Measurements from ENCODE around the gene IGSF10. TPM values are rescaled to one million over a fixed set of nuclear protein-coding genes. Genes with fewer than 3 reads are reported as not detected.
A peak's percentile ranks its signal among the peaks of the same experiment; 100 is the strongest.
"Not testable (repeated sequence)": the region's sequence is repeated elsewhere in the genome, so short reads cannot be mapped to it uniquely, and the experiment has no call there.

The IGSF10 gene
- total and polyA plus RNA-seq, 2 donors from 2014 or later: 0.63 to 0.82 TPM

- DNase-seq (no peak), FAIRE-seq (no peak)
- no peaks in the 10 kb centered on the region for H3K27me3 ChIP-seq (ENCODE audit: control insufficient read depth, insufficient read depth, low read length)
- H3K4me1 ChIP-seq (ENCODE audit: control insufficient read depth in 2 of 3, insufficient read depth in 2 of 3, low read depth in 1 of 3, low read length in 3 of 3): no peaks in the 10 kb centered on the region
- H3K9ac ChIP-seq (ENCODE audit: low read length in 3 of 3): no peak overlapping the region
- no peak overlapping the region for H3K4me3 ChIP-seq (ENCODE audit: low read length in 3 of 3)
- intact Hi-C loops (cut with DNase I): no loop called here
- H3K9me3 ChIP-seq (ENCODE audit: control insufficient read depth in 2 of 3, insufficient read depth in 1 of 3, low read length in 3 of 3): no peaks in the 10 kb centered on the region
- H3K36me3 ChIP-seq (ENCODE audit: control insufficient read depth in 2 of 3, insufficient read depth in 3 of 3, low read length in 3 of 3): no peaks in the 10 kb centered on the region
- no peak for TF ChIP-seq CTCF (IDR thresholded peaks at IDR 0.05; ENCODE audit: borderline replicate concordance, extremely low read depth, insufficient read depth)
- no peak overlapping the region for H3K27ac ChIP-seq (ENCODE audit: low read depth in 2 of 2, low read length in 2 of 2)
Observed at GRCh38 chr3:151499168-151499567, 38.3 kb upstream of the IGSF10 start.

GRCh38 chr3:151491525-151491924 is 30.7 kb upstream of the IGSF10 start:
- intact Hi-C loops (cut with DNase I): no loop called here
- Histone ChIP-seq H3K4me1 (ENCODE audit: control insufficient read depth in 2 of 3, insufficient read depth in 2 of 3, low read depth in 1 of 3, low read length in 3 of 3) (no peaks in the 10 kb centered on the region), H3K36me3 (ENCODE audit: control insufficient read depth in 2 of 3, insufficient read depth in 3 of 3, low read length in 3 of 3) (no peaks in the 10 kb centered on the region), H3K9ac (ENCODE audit: low read length in 3 of 3) (no peak overlapping the region), H3K27ac (ENCODE audit: low read depth in 2 of 2, low read length in 2 of 2) (no peak overlapping the region), H3K9me3 (ENCODE audit: control insufficient read depth in 2 of 3, insufficient read depth in 1 of 3, low read length in 3 of 3) (no peaks in the 10 kb centered on the region), H3K4me3 (ENCODE audit: low read length in 3 of 3) (no peak overlapping the region), H3K27me3 (ENCODE audit: control insufficient read depth, insufficient read depth, low read length) (no peaks in the 10 kb centered on the region)
- TF ChIP-seq CTCF (IDR thresholded peaks at IDR 0.05; ENCODE audit: borderline replicate concordance, extremely low read depth, insufficient read depth): no peak
- DNase-seq (peak in 1 of 5 donors; percentile 20), FAIRE-seq (no peak)

- H3K27ac ChIP-seq (ENCODE audit: low read depth in 2 of 2, low read length in 2 of 2); FAIRE-seq; H3K4me1 ChIP-seq (ENCODE audit: control insufficient read depth in 2 of 3, insufficient read depth in 2 of 3, low read depth in 1 of 3, low read length in 3 of 3); H3K9ac ChIP-seq (ENCODE audit: low read length in 3 of 3); H3K9me3 ChIP-seq (ENCODE audit: control insufficient read depth in 2 of 3, insufficient read depth in 1 of 3, low read length in 3 of 3); H3K36me3 ChIP-seq (ENCODE audit: control insufficient read depth in 2 of 3, insufficient read depth in 3 of 3, low read length in 3 of 3); H3K27me3 ChIP-seq (ENCODE audit: control insufficient read depth, insufficient read depth, low read length); intact Hi-C loops (cut with DNase I); H3K4me3 ChIP-seq (ENCODE audit: low read length in 3 of 3); DNase-seq: not testable (repeated sequence)
Observed at GRCh38 chr3:151487833-151488232, 27.0 kb upstream of the IGSF10 start.

GRCh38 chr3:151483961-151484520 is 23.2 kb upstream of the IGSF10 start:
- Histone ChIP-seq H3K9me3 (ENCODE audit: control insufficient read depth in 2 of 3, insufficient read depth in 1 of 3, low read length in 3 of 3) (peaks cover 0 to 12% (median 0%) of the 10 kb centered on the region in 3 donors), H3K27me3 (ENCODE audit: control insufficient read depth, insufficient read depth, low read length) (no peaks in the 10 kb centered on the region), H3K4me1 (ENCODE audit: control insufficient read depth in 2 of 3, insufficient read depth in 2 of 3, low read depth in 1 of 3, low read length in 3 of 3) (no peaks in the 10 kb centered on the region), H3K36me3 (ENCODE audit: control insufficient read depth in 2 of 3, insufficient read depth in 3 of 3, low read length in 3 of 3) (no peaks in the 10 kb centered on the region), H3K4me3 (ENCODE audit: low read length in 3 of 3) (no peak overlapping the region), H3K9ac (ENCODE audit: low read length in 3 of 3) (no peak overlapping the region), H3K27ac (ENCODE audit: low read depth in 2 of 2, low read length in 2 of 2) (no peak overlapping the region)
- no peak for FAIRE-seq
- no peak for TF ChIP-seq CTCF (IDR thresholded peaks at IDR 0.05; ENCODE audit: borderline replicate concordance, extremely low read depth, insufficient read depth)
- no peak for DNase-seq
- intact Hi-C loops (cut with DNase I): no loop called here

All from kidney (tissue), 14 donors.